Stimulated activated CD4-positive, alpha-beta T cell treated with anti-CD3 and anti-CD28 coated beads, Interleukin-1b, Interleukin-23, amount 100 ng/mL, for 4 hours (primary cell): ENCODE measurements around the gene CD109.

Source experiments
- DNase-seq, 2 donors: peaks; one replicate each; pipeline ENCODE4 v3.0.0-alpha.2; 2020; ENCODE audit warnings: low read depth in 2 of 2

CD109 gene

GRCh38 chr6:73727114-73727513, 31.1 kb downstream of the CD109 start:
- no peak for DNase-seq

DNA sequence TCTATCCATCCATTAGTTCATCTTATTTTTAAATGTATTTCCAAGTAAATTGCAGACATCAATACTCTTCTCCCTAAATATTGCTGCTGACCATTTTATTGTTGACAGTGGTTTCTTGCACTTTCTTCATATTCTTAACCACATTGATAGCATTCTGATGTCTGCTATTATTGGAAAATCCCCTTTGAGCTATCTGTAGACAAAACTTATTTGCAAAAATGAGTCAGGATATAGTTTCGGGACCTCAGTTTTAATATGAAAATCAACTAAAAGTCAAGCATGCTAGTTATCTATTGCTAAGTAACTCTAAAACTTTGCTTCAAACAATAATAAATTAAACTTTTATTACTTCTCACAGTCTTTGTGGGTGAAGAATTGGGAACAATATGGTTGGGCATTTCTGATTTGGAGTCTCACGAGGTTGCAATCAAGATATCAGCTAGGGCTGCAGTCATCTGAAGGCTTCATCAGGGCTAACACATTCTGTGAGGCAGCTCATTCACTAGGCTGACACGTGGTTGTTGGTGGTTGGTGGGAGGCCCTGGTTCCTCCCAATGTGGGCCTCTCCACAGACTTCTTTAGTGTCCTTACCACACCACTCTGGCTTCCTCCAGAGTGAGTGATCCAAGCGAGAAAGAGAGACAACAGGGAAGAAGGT, 32.7 kb downstream of the CD109 start:
- DNase-seq: no peak

DNA sequence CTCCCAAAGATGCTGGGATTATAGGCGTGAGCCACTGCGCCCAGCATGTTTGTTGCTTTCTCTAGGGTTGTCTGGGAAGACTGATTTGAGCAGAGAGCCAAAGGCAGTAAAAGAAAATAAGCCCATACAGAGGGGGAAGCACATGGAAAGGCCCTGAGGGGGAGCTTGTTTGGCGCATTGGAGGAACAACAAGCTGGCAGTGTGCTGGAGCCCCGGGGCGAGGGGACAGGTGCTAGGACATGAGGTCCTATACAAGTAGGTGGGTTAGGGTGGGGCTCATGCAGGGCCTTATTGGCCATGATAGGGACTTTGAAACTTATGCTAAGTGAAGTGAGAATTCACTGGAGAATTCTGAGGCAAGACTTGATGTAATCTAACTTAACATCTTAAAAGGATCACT, 35.3 kb downstream of the CD109 start:
- DNase-seq: no peak

- DNase-seq: peak; percentile 51 to 64
Observed at GRCh38 chr6:73732845-73733675, 37.1 kb downstream of the CD109 start.

DNA sequence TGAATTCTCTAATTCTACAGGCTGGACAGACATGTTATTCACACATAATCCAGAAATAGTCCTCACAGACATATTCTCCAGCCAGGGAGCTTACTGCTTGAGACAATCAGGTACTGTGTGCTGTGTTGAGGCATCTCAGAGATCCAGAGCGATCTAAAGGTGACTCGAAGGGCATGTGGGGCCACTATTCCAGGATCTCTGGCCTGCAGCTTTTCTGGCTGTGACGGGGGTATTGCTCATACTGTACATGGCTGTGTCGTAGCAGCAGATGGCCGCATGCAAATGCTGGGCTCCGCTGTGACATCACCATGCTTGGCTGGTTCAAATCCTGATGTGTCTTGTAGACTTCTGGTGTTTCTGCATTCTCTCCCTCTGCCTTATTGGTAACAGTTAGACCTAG, 37.8 kb downstream of the CD109 start:
- no peak for DNase-seq

GRCh38 chr6:73734832-73735453, 38.9 kb downstream of the CD109 start:
- no peak for DNase-seq

GRCh38 chr6:73738367-73739028, 42.5 kb downstream of the CD109 start:
- no peak for DNase-seq

GRCh38 chr6:73739096-73739495, 43.1 kb downstream of the CD109 start:
- DNase-seq: no peak

DNA sequence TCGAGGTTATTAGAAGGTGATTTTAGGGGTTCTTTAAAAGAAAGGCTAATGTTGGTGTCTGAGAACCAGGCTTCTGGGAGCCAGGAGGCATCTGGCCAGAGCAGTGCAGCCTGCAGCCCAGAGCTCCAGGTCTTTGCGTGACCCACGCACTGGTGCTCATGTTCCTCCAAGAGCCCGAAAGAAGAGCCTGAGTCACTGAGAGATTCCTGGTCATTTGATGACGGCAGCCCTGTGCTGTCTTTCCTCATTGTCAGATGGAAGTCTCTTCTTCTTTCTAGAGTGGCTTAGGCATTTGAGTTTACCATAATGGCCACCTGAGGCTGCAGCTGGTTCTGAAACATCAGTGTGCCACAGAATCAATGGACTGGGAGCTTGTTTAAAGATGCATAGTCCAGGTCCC, 46.4 kb downstream of the CD109 start:
- DNase-seq: no peak

GRCh38 chr6:73743081-73743480, 47.1 kb downstream of the CD109 start:
- DNase-seq: no peak

DNA sequence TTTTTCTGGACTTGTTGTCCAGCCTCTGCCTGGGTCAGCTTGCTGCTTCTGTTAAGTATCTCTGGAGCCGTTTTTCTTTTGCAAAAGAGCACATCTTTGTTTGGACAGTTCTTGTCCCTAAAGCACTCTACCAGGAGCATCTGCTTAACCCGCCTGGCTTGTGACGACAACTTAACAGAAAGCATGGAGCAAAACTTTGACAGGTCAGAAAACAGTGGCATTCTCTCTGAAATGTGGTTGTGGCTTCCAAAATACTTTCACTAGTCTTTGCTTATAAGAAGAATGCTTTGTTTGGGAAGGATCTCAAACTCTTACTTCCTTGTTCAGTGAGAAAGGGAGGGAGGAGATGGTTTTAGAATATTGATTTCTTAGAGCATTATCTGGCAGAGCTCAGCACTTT, 47.6 kb downstream of the CD109 start:
- DNase-seq: no peak

DNA sequence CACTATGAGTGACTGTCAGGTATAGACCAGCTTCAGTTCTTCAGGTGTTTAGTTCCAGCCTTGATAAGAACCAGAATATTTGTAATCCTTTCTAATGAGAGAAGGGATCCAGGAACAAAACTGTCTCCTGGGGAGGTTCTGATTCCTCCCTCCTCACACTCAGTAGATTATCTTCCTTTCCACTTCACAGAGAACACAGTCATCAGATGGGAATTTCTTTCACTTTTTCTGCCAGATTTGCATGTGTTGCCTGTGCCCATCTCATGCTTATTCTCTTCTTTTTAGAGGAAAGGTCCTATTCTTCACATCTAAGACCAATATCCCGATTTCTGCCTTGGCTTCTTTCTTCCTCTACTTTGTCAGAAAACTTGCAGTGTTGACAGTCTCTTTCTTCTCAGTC, 50.8 kb downstream of the CD109 start:
- no peak for DNase-seq

DNA sequence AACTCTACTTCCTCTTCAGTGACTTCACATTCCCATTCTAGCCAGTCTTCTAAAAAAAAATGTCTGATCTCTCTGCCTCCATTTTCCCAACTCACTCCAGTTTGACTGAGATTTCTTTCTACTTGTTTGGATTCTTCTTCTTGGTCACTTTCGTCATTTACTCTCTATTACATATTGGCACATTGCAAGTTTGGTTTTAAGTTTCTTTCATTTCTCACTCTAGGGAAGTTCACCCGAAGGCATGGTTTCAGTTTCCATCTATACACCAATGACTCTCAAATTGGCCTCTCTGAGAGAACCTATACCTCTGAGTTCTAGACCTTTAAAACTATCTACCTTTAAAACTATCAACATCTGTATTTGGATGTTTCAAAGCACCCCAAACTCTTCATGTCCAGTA, 51.3 kb downstream of the CD109 start:
- DNase-seq: no peak

GRCh38 chr6:73752943-73753342, 56.9 kb downstream of the CD109 start:
- DNase-seq: no peak

GRCh38 chr6:73766040-73766439, 70.0 kb downstream of the CD109 start:
- no peak for DNase-seq

GRCh38 chr6:73768558-73768957, 72.6 kb downstream of the CD109 start:
- DNase-seq: no peak

DNA sequence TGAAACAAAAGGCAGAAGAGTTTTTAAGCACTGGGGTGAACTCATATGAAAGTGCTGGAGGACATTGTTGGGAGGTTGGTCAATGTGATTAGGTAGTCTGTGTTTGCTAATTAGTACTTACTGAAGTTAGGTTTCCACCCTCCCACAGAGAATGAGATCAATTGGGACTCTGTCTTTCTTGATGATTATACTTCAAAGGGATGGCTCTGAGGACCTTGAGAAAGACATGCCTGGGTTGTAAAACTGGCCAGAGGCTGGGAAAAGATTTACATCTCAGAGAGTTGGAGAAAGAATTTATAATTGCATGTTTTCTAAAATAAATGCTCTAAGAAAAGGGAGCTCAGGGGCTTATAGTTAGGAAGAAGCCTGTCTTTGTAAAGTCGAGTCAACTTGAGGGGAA, 74.0 kb downstream of the CD109 start:
- no peak for DNase-seq

- DNase-seq: no peak
Observed at GRCh38 chr6:73774311-73774774, 78.3 kb downstream of the CD109 start.

DNA sequence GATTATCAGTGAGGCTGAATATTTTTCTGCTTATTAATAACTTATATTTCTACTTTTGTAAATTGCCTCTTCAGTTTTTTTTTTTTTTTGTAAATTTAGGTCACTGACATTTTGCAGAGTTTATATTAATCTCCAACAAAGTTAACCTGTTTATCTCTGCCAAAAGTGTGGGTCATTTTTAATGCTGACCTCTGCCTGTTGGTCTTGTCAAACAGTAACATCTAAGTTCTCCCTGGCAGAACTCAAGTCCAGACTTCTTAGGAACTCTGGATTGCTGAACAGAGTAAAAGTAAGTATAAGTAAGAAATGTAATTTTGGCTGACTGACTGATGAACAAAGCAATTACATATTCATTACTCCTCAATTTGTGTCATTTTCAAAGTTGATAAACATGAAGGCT, 83.9 kb downstream of the CD109 start:
- DNase-seq: no peak

DNA sequence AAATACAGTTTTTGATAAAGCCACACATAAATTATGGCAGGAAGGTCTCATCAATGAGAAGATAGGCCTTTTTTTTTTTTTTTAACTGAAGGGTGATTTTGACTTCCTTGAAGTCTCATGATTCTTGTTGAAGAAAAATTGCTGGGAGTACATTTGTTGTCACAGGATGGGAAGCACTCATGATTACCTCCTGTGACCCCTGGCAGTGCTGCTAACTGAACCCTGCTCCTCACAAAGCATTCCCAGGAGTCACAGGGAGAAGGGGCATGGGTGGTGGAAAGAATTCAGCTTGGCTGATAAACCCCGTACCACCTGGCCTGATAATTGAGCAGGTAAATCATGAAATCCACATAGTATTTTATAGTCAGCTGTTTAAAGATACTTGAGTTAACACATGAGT, 86.9 kb downstream of the CD109 start:
- DNase-seq: no peak

GRCh38 chr6:73784726-73785505, 88.9 kb downstream of the CD109 start:
- DNase-seq: no peak

DNA sequence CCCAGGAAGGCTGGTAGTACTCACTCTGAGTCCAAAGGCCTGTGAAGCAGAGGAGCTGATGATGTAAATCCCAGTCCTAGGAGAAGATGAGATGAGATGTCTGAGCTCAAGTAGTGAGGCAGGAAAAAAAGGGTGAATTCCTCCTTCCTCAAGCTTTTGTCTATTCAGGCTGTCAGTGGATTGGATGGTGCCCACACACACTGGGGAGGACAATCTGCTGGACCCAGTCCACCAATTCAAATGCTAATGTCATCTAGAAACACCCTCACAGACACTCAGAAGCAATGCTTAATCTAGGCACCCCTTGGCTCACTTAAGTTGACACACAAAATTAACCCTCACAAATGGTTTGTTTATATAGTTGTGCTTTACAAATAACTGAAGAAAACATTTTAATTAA, 94.6 kb downstream of the CD109 start:
- no peak for DNase-seq
